ENCODE data around the gene OR10A2.

- TF ChIP-seq ZBTB26 (tag by site-specific recombination; optimal IDR thresholded peaks at IDR 0.05) (no peak), ZNF623 (tag by site-specific recombination; IDR thresholded peaks at IDR 0.05) (no peak), ZXDB (tag by site-specific recombination; IDR thresholded peaks at IDR 0.05) (no peak), CTCF (tag by site-specific recombination; IDR thresholded peaks at IDR 0.05) (no peak), ZNF175 (tag by site-specific recombination; IDR thresholded peaks at IDR 0.05) (no peak), INSM2 (tag by site-specific recombination; IDR thresholded peaks at IDR 0.05) (no peak), ZNF274 (IDR thresholded peaks at IDR 0.05; ENCODE audit: low read length) (no peak), ZNF274 (tag by site-specific recombination; IDR thresholded peaks at IDR 0.05; ENCODE audit: borderline replicate concordance) (no peak), ZNF146 (tag by site-specific recombination; IDR thresholded peaks at IDR 0.05) (no peak), ZNF391 (tag by site-specific recombination; IDR thresholded peaks at IDR 0.05; ENCODE audit: borderline replicate concordance, low read depth) (no peak)
Measured at GRCh38 chr11:6855971-6856541, 6.8 kb upstream of the OR10A2 start.
